Uterus (tissue), 4 donors: ENCODE results near the gene SP8. TPM values are rescaled to one million over a fixed set of nuclear protein-coding genes. Genes with fewer than 3 reads are reported as not detected.

Experiments used
- DNase-seq, 2 donors: peaks; one replicate each; pipeline ENCODE4 v3.0.0-alpha.2; 2019 to 2020
- H3K27ac ChIP-seq, 2 donors: fragments of 200-600 bp; sonication (generic); 1 replicate in 1 of 2; 2 replicates in 1 of 2; pipeline ENCODE4 v1.5.1; 2016 to 2018
- H3K27me3 ChIP-seq, 2 donors: fragments of 200-600 bp; sonication (generic); one replicate each; pipeline ENCODE4 v1.5.1; 2018 to 2019; ENCODE audit warnings: control low read depth in 1 of 2
- H3K36me3 ChIP-seq, 2 donors: fragments of 200-600 bp; sonication (generic); one replicate each; pipeline ENCODE4 v1.5.1; 2019; ENCODE audit warnings: control low read depth in 1 of 2
- H3K4me1 ChIP-seq, 2 donors: fragments of 200-600 bp; sonication (generic); one replicate each; pipeline ENCODE4 v1.5.1; 2018 to 2019; ENCODE audit warnings: control low read depth in 1 of 2
- H3K4me3 ChIP-seq, 2 donors: fragments of 200-600 bp; sonication (generic); 1 replicate in 1 of 2; 2 replicates in 1 of 2; pipeline ENCODE4 v1.5.1; 2018 to 2019; ENCODE audit warnings: mild to moderate bottlenecking in 1 of 2
- H3K9me3 ChIP-seq, 2 donors: fragments of 200-600 bp; sonication (generic); one replicate each; pipeline ENCODE4 v1.5.1; 2019; ENCODE audit warnings: control low read depth in 1 of 2
- POLR2A ChIP-seq, 2 donors: fragments of 450-650 bp; IDR thresholded peaks; one replicate each; pipeline ENCODE4 v1.6.1; 2016; ENCODE audit warnings: antibody characterized with exemption in 2 of 2, mild to moderate bottlenecking in 1 of 2, moderate library complexity in 1 of 2
- intact Hi-C: fragments of 100-400 bp; cut with DNase I; formaldehyde crosslinking; loops from one replicate; pipeline ENCODE4 v1.15.1; 2023; ENCODE audit warnings: low total_unique reads
- total RNA-seq, 4 donors: library from RNA; depleted of rRNA in 3 of 4; stranded (reverse); fragments of >200 nt in 3 of 4; gene quantifications; one replicate each; pipeline versions ENCODE4 v1.1.0 to v1.2.4, GENCODE V29; 2014 to 2023
- TF ChIP-seq, protein P1 (sequence below), 4 experiments: fragments of 200-600 bp in 2 of 4; fragments of 450-650 bp in 2 of 4; sonication (generic) in 2 of 4; IDR thresholded peaks; one replicate each; pipeline ENCODE4 v1.5.1; 2016 to 2019; ENCODE audit warnings: antibody characterized with exemption in 4 of 4, mild to moderate bottlenecking in 2 of 4, moderate library complexity in 1 of 4
- donor health status: DM: yes; HTN: yes; CAD: no.

Gene SP8
- total RNA-seq, 4 donors from 2014 or later: not detected

DNA sequence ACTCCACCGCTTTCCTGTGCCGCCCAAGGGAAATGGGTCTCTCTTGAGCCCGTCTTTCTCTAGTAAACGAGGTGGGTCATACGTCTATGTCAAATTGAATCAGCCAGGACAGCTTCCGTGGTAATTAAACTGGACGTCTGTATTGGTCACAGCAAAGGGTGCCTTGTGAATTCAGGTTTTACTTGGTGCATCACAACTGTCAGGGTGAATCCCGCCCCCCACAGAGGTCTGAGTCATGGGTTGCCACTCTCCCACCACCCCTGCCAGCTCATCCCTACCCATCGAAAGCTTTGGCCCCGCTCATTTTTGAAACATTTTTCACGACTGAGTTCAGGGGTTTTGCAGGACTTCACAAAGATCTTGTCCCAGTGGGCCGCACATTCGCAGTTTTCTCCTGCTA, 8.0 kb upstream of the SP8 start:
- Histone ChIP-seq H3K27me3 (peaks cover 20 to 92% of the 10 kb centered on the region in 2 donors), H3K9me3 (no peaks in the 10 kb centered on the region), H3K4me3 (no peak overlapping the region), H3K4me1 (peaks cover 0 to 7% of the 10 kb centered on the region in 2 donors), H3K36me3 (no peaks in the 10 kb centered on the region), H3K27ac (no peak overlapping the region)
- intact Hi-C loops: no loop called here
- TF ChIP-seq POLR2A (IDR thresholded peaks at IDR 0.05): no peak
- TF ChIP-seq, protein P1, sequence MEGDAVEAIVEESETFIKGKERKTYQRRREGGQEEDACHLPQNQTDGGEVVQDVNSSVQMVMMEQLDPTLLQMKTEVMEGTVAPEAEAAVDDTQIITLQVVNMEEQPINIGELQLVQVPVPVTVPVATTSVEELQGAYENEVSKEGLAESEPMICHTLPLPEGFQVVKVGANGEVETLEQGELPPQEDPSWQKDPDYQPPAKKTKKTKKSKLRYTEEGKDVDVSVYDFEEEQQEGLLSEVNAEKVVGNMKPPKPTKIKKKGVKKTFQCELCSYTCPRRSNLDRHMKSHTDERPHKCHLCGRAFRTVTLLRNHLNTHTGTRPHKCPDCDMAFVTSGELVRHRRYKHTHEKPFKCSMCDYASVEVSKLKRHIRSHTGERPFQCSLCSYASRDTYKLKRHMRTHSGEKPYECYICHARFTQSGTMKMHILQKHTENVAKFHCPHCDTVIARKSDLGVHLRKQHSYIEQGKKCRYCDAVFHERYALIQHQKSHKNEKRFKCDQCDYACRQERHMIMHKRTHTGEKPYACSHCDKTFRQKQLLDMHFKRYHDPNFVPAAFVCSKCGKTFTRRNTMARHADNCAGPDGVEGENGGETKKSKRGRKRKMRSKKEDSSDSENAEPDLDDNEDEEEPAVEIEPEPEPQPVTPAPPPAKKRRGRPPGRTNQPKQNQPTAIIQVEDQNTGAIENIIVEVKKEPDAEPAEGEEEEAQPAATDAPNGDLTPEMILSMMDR (IDR thresholded peaks at IDR 0.05): no peak
- no peak for DNase-seq

DNA sequence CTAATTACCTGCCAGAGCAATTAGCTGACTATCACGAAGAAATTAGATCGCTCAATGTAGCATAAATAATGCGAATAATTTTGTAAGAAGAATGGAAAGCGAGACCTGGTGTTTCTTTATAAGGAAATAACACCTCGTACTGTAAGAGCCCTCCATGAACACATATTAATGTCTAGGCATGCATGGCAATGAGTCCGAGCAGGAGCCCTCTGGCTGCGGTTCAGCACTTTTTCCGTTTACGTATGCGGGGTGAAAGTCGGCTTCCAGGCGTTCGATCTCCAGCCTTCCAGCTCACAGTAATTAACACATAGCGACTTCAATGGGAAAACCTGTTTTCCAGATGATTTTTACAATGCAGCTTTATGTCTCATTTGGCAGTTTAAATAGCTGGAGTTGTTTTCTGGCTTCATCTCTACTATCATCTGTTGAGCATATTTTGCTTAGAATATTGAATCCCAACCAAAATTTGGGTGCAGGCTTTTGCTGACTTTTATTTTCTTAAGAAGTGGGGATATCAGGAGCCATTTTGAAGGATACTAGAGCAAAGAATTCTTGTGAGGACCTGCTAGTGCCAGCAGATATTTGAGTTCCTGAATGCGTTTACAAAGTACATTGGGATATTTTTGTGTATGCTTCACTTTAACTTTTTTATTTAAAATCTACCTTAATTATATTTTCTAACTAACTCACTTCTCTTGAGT, 7.2 kb upstream of the SP8 start:
- intact Hi-C loops: no loop called here
- Histone ChIP-seq H3K36me3 (no peaks in the 10 kb centered on the region), H3K9me3 (no peaks in the 10 kb centered on the region), H3K27ac (no peak overlapping the region), H3K27me3 (peaks cover 20 to 92% of the 10 kb centered on the region in 2 donors), H3K4me1 (peaks cover 0 to 7% of the 10 kb centered on the region in 2 donors), H3K4me3 (no peak overlapping the region)
- TF ChIP-seq, protein P1 (IDR thresholded peaks at IDR 0.05): no peak
- TF ChIP-seq POLR2A (IDR thresholded peaks at IDR 0.05): no peak
- DNase-seq: no peak

DNA sequence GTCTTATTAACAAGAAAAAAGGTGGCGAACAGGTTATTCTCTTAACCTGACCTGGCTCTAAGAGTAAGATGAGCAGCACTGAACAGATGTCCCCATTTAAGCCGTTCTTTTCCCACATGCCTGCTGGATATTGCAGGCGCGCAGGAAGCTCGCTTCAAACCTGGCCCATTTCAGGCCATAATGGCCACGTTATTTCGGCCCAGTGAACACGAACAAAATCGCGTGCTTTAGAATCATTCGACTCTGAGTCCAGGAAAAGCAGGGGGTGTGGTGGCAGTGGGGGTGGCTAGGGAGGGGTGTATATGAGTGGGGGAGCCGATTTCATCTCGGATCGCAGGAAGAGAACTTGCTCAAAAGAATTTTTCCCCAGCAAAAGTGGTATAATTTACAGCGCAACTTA, 6.6 kb upstream of the SP8 start:
- TF ChIP-seq, protein P1 (IDR thresholded peaks at IDR 0.05): no peak
- no peak for TF ChIP-seq POLR2A (IDR thresholded peaks at IDR 0.05)
- no peaks in the 10 kb centered on the region for H3K9me3 ChIP-seq
- intact Hi-C loops: no loop called here
- H3K4me3 ChIP-seq: no peak overlapping the region
- H3K4me1 ChIP-seq: peaks cover 0 to 2% of the 10 kb centered on the region in 2 donors
- no peak overlapping the region for H3K27ac ChIP-seq
- peaks cover 20 to 94% of the 10 kb centered on the region in 2 donors for H3K27me3 ChIP-seq
- no peak for DNase-seq
- H3K36me3 ChIP-seq: no peaks in the 10 kb centered on the region

DNA sequence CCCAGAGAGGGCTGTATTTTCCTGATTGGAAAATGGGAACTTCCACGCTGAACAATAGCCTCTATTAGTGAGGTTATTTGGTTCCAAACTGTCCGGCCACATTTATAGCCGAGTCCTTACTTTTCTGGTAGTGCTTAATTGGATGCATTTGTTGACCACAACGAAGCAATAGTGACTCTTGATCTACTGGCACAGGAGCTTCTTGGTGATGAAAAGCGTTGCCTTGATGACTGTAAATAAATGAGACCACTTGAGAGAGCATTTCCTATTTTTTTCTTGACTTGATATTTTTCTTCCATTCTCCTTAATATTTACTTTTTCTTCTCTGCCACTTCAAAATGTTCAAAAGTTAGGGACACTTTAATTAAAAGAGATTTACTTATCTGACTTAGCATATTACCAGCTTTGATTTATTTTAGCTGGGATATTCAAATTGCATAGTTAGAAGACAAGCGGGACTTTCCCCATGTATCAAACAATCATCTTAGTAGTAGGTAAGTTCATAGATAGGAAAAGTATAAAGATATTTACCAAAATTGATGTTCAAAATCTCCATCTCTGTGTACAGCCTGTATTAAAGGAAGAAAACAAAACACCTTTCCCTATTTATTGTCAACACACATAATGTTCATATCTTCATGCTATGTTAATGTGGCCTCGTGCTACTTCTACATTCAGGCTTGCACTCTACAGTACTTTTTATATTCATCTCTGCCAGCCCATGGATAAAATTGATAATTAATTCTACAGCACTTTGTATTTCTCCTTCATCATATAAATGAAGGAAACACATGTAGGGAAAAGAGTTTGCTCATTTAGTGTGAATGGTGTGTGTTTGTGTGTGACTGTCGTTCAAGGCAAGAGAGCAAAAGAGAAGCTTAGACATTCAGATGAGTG, 5.1 kb upstream of the SP8 start:
- no peak for DNase-seq
- Histone ChIP-seq H3K27me3 (peaks cover 13 to 99% of the 10 kb centered on the region in 2 donors), H3K4me3 (no peak overlapping the region), H3K36me3 (no peaks in the 10 kb centered on the region), H3K4me1 (no peaks in the 10 kb centered on the region), H3K9me3 (no peaks in the 10 kb centered on the region), H3K27ac (no peak overlapping the region)
- TF ChIP-seq, protein P1 (IDR thresholded peaks at IDR 0.05): no peak
- TF ChIP-seq POLR2A (IDR thresholded peaks at IDR 0.05): no peak
- intact Hi-C loops: no loop called here

DNA sequence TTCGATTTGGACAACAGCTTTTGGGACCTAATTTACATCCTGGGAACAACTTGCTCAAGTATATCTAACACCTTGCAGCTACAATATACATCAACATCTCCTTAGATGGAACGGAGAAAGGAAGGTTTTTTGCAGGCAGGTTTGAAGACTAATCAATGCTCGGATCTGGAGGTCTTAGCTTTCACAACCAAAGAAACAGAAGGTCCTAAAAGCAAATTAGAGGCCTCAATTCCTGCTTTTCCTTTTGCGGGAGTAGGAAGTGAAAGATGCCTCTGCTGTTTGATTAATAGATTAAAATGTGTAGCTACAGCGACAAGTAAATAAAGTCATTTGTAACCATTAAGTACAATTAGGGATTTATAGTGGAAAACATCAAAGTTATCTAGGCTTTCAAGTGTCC, 3.7 kb upstream of the SP8 start:
- Histone ChIP-seq H3K4me3 (no peak overlapping the region), H3K4me1 (peaks cover 0 to 12% of the 10 kb centered on the region in 2 donors), H3K9me3 (no peaks in the 10 kb centered on the region), H3K27me3 (peaks cover 6 to 99% of the 10 kb centered on the region in 2 donors), H3K27ac (no peak overlapping the region), H3K36me3 (no peaks in the 10 kb centered on the region)
- intact Hi-C loops: no loop called here
- TF ChIP-seq, protein P1 (IDR thresholded peaks at IDR 0.05): no peak
- TF ChIP-seq POLR2A (IDR thresholded peaks at IDR 0.05): no peak
- no peak for DNase-seq
